ENCODE measurements around the gene ZER1.

Gene ZER1

DNA sequence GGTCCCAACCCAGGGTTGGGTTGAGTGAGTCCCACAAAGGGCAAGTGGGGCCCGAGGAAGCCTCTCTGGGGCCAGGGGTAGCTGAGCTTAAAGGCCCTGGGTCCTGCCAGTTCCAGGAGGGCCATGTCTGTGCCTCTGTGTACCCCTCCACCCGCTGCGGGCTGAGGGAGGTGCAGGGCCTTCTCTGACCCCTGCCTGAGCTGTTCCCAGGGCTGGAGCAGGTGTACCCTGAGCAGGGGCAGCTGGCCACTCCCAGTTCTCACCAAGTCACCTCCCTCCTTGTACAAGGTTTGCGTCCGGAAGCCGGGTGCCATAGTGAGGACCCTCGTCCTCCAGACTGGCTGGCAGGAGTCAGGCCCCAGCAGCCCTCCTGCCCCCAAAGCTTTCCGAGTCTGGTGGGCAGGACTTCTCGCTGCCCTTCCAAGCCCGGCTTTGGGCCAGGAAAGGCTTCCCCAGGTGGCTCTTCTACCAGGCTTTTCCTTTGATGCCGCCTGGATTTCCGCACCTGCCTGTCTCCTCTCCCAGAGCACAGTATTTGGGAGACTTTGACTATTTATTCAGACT lies 37.4 kb upstream of the ZER1 start:
- H2BK12ac ChIP-seq (ENCODE audit: low read length in 2 of 2), result no peak overlapping the region
- no peak overlapping the region for H3K9ac ChIP-seq (ENCODE audit: low read length)
- H3K4me3 ChIP-seq (ENCODE audit: insufficient read depth in 1 of 2, low read depth in 1 of 2, low read length in 2 of 2), result no peak overlapping the region
- H2BK120ac ChIP-seq (ENCODE audit: low read depth, low read length), result no peak overlapping the region
- H3K4me1 ChIP-seq (ENCODE audit: control insufficient read depth, insufficient read depth, low read depth, low read length), result no peaks in the 10 kb centered on the region
- H2AFZ ChIP-seq (ENCODE audit: low read depth, low read length), result no peak overlapping the region
- H3K36me3 ChIP-seq (ENCODE audit: control insufficient read depth in 1 of 2, insufficient read depth in 2 of 2, low read depth in 1 of 2, low read length in 2 of 2), result peaks cover 47 to 52% of the 10 kb centered on the region in 2 experiments
- no peak overlapping the region for H3K27ac ChIP-seq (ENCODE audit: low read length, poor library complexity, severe bottlenecking)
- H4K8ac ChIP-seq (ENCODE audit: low read length), result no peak overlapping the region
- H3K9me3 ChIP-seq (ENCODE audit: control insufficient read depth, low read length), result no peaks in the 10 kb centered on the region
- no peak for DNase-seq
- H4K91ac ChIP-seq (ENCODE audit: low read length), result no peak overlapping the region
- WGBS, result 99% methylated on average over 12 of the region's 12 CpGs
- H3K79me1 ChIP-seq (replicated peaks; ENCODE audit: low read length, poor library complexity, severe bottlenecking), result peaks cover 1% of the 10 kb centered on the region
- H3K4me2 ChIP-seq (ENCODE audit: low read length, poor library complexity, severe bottlenecking), result no peak overlapping the region
- H3K27me3 ChIP-seq (ENCODE audit: control insufficient read depth in 1 of 2, insufficient read depth in 1 of 2, low read length in 2 of 2), result no peaks in the 10 kb centered on the region
- H3K18ac ChIP-seq (ENCODE audit: low read depth in 1 of 2, low read length in 2 of 2), result no peak overlapping the region
- no peak overlapping the region for H3K23ac ChIP-seq (ENCODE audit: low read length in 2 of 2)
- H2BK15ac ChIP-seq (ENCODE audit: low read depth, poor library complexity, severe bottlenecking), result no peak overlapping the region
- no peak overlapping the region for H2AK5ac ChIP-seq (ENCODE audit: low read length, severe bottlenecking)
- H3K4ac ChIP-seq (ENCODE audit: low read depth in 1 of 2, low read length in 2 of 2), result no peak overlapping the region
- no peak overlapping the region for H3K14ac ChIP-seq (ENCODE audit: low read length in 2 of 2)
- no peak overlapping the region for H2BK5ac ChIP-seq (ENCODE audit: low read depth, low read length, poor library complexity, severe bottlenecking)

GRCh38 chr9:128808543-128808942 lies 36.8 kb upstream of the ZER1 start:
- Histone ChIP-seq H4K8ac (ENCODE audit: low read length) (no peak overlapping the region), H3K27me3 (ENCODE audit: control insufficient read depth in 1 of 2, insufficient read depth in 1 of 2, low read length in 2 of 2) (no peaks in the 10 kb centered on the region), H3K36me3 (ENCODE audit: control insufficient read depth in 1 of 2, insufficient read depth in 2 of 2, low read depth in 1 of 2, low read length in 2 of 2) (peaks cover 52 to 58% of the 10 kb centered on the region in 2 experiments), H3K14ac (ENCODE audit: low read length in 2 of 2) (no peak overlapping the region), H3K9me3 (ENCODE audit: control insufficient read depth, low read length) (no peaks in the 10 kb centered on the region), H3K4me1 (ENCODE audit: control insufficient read depth, insufficient read depth, low read depth, low read length) (no peaks in the 10 kb centered on the region), H3K4ac (ENCODE audit: low read depth in 1 of 2, low read length in 2 of 2) (no peak overlapping the region), H3K18ac (ENCODE audit: low read depth in 1 of 2, low read length in 2 of 2) (no peak overlapping the region), H3K9ac (ENCODE audit: low read length) (no peak overlapping the region), H3K4me2 (ENCODE audit: low read length, poor library complexity, severe bottlenecking) (no peak overlapping the region), H4K91ac (ENCODE audit: low read length) (no peak overlapping the region), H2BK5ac (ENCODE audit: low read depth, low read length, poor library complexity, severe bottlenecking) (no peak overlapping the region), H3K4me3 (ENCODE audit: insufficient read depth in 1 of 2, low read depth in 1 of 2, low read length in 2 of 2) (no peak overlapping the region), H2AK5ac (ENCODE audit: low read length, severe bottlenecking) (no peak overlapping the region), H2BK120ac (ENCODE audit: low read depth, low read length) (no peak overlapping the region), H2BK15ac (ENCODE audit: low read depth, poor library complexity, severe bottlenecking) (no peak overlapping the region), H2AFZ (ENCODE audit: low read depth, low read length) (no peak overlapping the region), H3K27ac (ENCODE audit: low read length, poor library complexity, severe bottlenecking) (no peak overlapping the region), H3K79me1 (replicated peaks; ENCODE audit: low read length, poor library complexity, severe bottlenecking) (peaks cover 1% of the 10 kb centered on the region), H3K23ac (ENCODE audit: low read length in 2 of 2) (no peak overlapping the region), H2BK12ac (ENCODE audit: low read length in 2 of 2) (no peak overlapping the region)
- WGBS, result 92% methylated on average over 3 of the region's 3 CpGs
- no peak for DNase-seq

DNA sequence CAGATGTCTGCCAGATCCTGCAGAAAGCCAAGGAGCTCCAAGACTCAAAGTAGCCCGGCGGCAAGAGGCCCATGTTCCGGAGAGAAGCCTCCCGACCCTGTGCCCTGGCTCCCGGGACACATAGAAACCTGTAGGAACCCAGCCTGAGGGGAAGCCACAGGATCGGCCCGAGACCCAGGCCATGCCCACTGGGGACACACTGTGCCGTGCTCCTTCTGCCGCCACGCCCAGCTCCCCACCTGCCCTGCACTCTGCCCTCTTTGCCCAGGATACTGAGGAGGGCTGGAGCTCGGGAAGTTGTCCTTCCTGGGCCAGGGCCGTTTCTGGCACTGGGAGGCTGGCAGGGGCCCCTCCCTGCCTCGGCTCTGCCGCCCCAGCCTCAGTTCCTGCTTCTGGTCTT lies 36.1 kb upstream of the ZER1 start:
- Histone ChIP-seq H3K23ac (ENCODE audit: low read length in 2 of 2) (no peak overlapping the region), H2BK120ac (ENCODE audit: low read depth, low read length) (no peak overlapping the region), H4K8ac (ENCODE audit: low read length) (no peak overlapping the region), H3K14ac (ENCODE audit: low read length in 2 of 2) (no peak overlapping the region), H2BK5ac (ENCODE audit: low read depth, low read length, poor library complexity, severe bottlenecking) (no peak overlapping the region), H2BK15ac (ENCODE audit: low read depth, poor library complexity, severe bottlenecking) (no peak overlapping the region), H3K4me3 (ENCODE audit: insufficient read depth in 1 of 2, low read depth in 1 of 2, low read length in 2 of 2) (no peak overlapping the region), H2AFZ (ENCODE audit: low read depth, low read length) (no peak overlapping the region), H3K4me1 (ENCODE audit: control insufficient read depth, insufficient read depth, low read depth, low read length) (no peaks in the 10 kb centered on the region), H3K27ac (ENCODE audit: low read length, poor library complexity, severe bottlenecking) (no peak overlapping the region), H2BK12ac (ENCODE audit: low read length in 2 of 2) (no peak overlapping the region), H3K9me3 (ENCODE audit: control insufficient read depth, low read length) (no peaks in the 10 kb centered on the region), H3K36me3 (ENCODE audit: control insufficient read depth in 1 of 2, insufficient read depth in 2 of 2, low read depth in 1 of 2, low read length in 2 of 2) (peaks cover 59 to 64% of the 10 kb centered on the region in 2 experiments), H3K4ac (ENCODE audit: low read depth in 1 of 2, low read length in 2 of 2) (no peak overlapping the region), H4K91ac (ENCODE audit: low read length) (no peak overlapping the region), H3K9ac (ENCODE audit: low read length) (no peak overlapping the region), H2AK5ac (ENCODE audit: low read length, severe bottlenecking) (no peak overlapping the region), H3K4me2 (ENCODE audit: low read length, poor library complexity, severe bottlenecking) (no peak overlapping the region), H3K27me3 (ENCODE audit: control insufficient read depth in 1 of 2, insufficient read depth in 1 of 2, low read length in 2 of 2) (no peaks in the 10 kb centered on the region), H3K18ac (ENCODE audit: low read depth in 1 of 2, low read length in 2 of 2) (no peak overlapping the region), H3K79me1 (replicated peaks; ENCODE audit: low read length, poor library complexity, severe bottlenecking) (peaks cover 1% of the 10 kb centered on the region)
- DNase-seq, result no peak
- WGBS, result 88% methylated on average over 14 of the region's 14 CpGs

GRCh38 chr9:128805661-128806060 lies 33.9 kb upstream of the ZER1 start:
- Histone ChIP-seq H3K36me3 (ENCODE audit: control insufficient read depth in 1 of 2, insufficient read depth in 2 of 2, low read depth in 1 of 2, low read length in 2 of 2) (peaks cover 74% of the 10 kb centered on the region in 2 experiments), H3K27me3 (ENCODE audit: control insufficient read depth in 1 of 2, insufficient read depth in 1 of 2, low read length in 2 of 2) (no peaks in the 10 kb centered on the region), H3K23ac (ENCODE audit: low read length in 2 of 2) (no peak overlapping the region), H2BK120ac (ENCODE audit: low read depth, low read length) (no peak overlapping the region), H3K18ac (ENCODE audit: low read depth in 1 of 2, low read length in 2 of 2) (no peak overlapping the region), H3K79me1 (replicated peaks; ENCODE audit: low read length, poor library complexity, severe bottlenecking) (peaks cover 1% of the 10 kb centered on the region), H3K4me1 (ENCODE audit: control insufficient read depth, insufficient read depth, low read depth, low read length) (no peaks in the 10 kb centered on the region), H2BK12ac (ENCODE audit: low read length in 2 of 2) (no peak overlapping the region), H4K91ac (ENCODE audit: low read length) (no peak overlapping the region), H3K4ac (ENCODE audit: low read depth in 1 of 2, low read length in 2 of 2) (no peak overlapping the region), H3K9ac (ENCODE audit: low read length) (no peak overlapping the region), H3K27ac (ENCODE audit: low read length, poor library complexity, severe bottlenecking) (no peak overlapping the region), H2BK5ac (ENCODE audit: low read depth, low read length, poor library complexity, severe bottlenecking) (no peak overlapping the region), H3K9me3 (ENCODE audit: control insufficient read depth, low read length) (no peaks in the 10 kb centered on the region), H2AK5ac (ENCODE audit: low read length, severe bottlenecking) (no peak overlapping the region), H3K14ac (ENCODE audit: low read length in 2 of 2) (no peak overlapping the region), H2AFZ (ENCODE audit: low read depth, low read length) (no peak overlapping the region), H3K4me2 (ENCODE audit: low read length, poor library complexity, severe bottlenecking) (no peak overlapping the region), H3K4me3 (ENCODE audit: insufficient read depth in 1 of 2, low read depth in 1 of 2, low read length in 2 of 2) (no peak overlapping the region), H4K8ac (ENCODE audit: low read length) (no peak overlapping the region), H2BK15ac (ENCODE audit: low read depth, poor library complexity, severe bottlenecking) (no peak overlapping the region)
- DNase-seq, result no peak
- 95% methylated on average over 14 of the region's 14 CpGs for WGBS

Data from mesenchymal stem cell (in vitro differentiated cells and primary cell).